ENCODE data around the gene DYNLL2.
A peak's percentile ranks its signal among the peaks of the same experiment; 100 is the strongest.
"Not testable (repeated sequence)": the region's sequence is repeated elsewhere in the genome, so short reads cannot be mapped to it uniquely, and the experiment has no call there.

Gene DYNLL2

DNA sequence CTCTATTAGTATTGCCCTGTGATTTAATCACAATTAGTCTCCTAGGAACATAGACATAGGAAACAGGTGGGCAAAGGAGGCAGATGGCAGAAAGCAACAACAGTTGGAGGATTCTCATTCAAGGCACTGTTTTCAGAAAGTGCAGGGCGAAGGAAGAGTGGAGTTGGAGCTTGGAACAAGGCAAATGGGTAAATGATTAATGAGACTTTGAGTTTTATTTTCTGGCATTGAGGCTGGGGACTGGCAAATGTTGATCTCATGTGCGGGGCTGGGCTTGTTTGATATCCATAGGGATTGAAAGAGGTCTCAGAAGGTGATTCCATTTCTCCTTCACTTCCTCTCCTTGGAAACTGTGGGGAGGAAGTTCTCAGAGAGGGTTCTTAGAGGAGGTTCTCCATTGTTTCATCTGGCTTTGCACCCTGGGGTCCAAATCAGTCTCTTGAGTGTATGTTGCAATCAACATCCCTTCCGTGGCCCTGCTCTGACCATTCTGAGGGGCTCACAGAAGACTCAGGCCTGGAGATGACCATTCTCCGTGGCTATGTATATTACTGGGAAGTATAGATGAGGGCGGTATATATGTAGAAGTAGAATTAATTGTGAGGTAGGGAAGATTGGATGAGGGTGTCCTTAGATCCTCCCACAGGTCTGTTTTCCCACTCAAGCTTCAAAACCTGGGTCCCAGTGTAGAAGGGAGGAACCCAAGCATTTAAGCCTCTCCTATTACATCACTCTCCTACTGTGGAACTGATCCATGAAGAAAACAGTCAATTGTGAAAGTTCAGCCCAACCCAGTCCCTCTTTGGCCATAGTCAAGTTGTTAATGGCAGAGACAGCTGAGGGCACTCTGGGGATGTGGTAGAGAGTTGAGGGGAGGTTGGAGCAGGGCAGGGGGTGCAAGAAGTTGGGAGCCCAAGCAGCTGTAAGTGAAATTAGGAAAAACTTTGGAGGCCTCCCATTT lies 39.7 kb upstream of the DYNLL2 start:
- no peak overlapping the region for H2BK15ac ChIP-seq (ENCODE audit: low read length)
- WGBS, 2 donors (ENCODE audit: extremely low coverage in 2 of 2, insufficient read length in 2 of 2, insufficient replicate concordance in 1 of 2): 100% methylated on average over 1 of the region's 5 CpGs
- H4K91ac ChIP-seq (ENCODE audit: low read depth, low read length, poor library complexity): no peak overlapping the region
- no peak overlapping the region for H3K14ac ChIP-seq (ENCODE audit: low read length)
- no peak overlapping the region for H2AFZ ChIP-seq (ENCODE audit: low read length)
- H3K27ac ChIP-seq (replicated peaks; ENCODE audit: low read length): no peak overlapping the region
- no peak overlapping the region for H2BK5ac ChIP-seq (ENCODE audit: low read length)
- H2BK120ac ChIP-seq (ENCODE audit: low read depth, low read length): no peak overlapping the region
- H3K4me1 ChIP-seq (ENCODE audit: control insufficient read depth in 2 of 2, insufficient read depth in 1 of 2, low read depth in 1 of 2, low read length in 2 of 2): peaks cover 0 to 7% of the 10 kb centered on the region in 2 donors
- H2AK5ac ChIP-seq (ENCODE audit: low read depth, low read length): no peak overlapping the region
- H3K4me3 ChIP-seq (ENCODE audit: low read length in 2 of 2): no peak overlapping the region
- H3K79me1 ChIP-seq (ENCODE audit: low read depth, low read length): no peaks in the 10 kb centered on the region
- no peak overlapping the region for H3K9ac ChIP-seq (ENCODE audit: low read depth, low read length, poor library complexity)
- no peak overlapping the region for H4K8ac ChIP-seq (ENCODE audit: low read depth, low read length)
- no peak overlapping the region for H2BK12ac ChIP-seq (ENCODE audit: low read length)
- peaks cover 0 to 80% (median 0%) of the 10 kb centered on the region in 3 experiments for H3K27me3 ChIP-seq (ENCODE audit: control insufficient read depth in 3 of 3, insufficient read depth in 3 of 3, low read depth in 1 of 3, low read length in 3 of 3)
- no peak overlapping the region for H3K4ac ChIP-seq (ENCODE audit: low read length)
- no peak overlapping the region for H3K4me2 ChIP-seq (ENCODE audit: insufficient read depth, low read length, poor library complexity, severe bottlenecking)
- H3K23ac ChIP-seq (ENCODE audit: low read depth, low read length, poor library complexity): no peak overlapping the region
- no peaks in the 10 kb centered on the region for H3K36me3 ChIP-seq (replicated peaks in 1 of 2; ENCODE audit: control insufficient read depth in 2 of 2, insufficient read depth in 2 of 2, low read length in 2 of 2)
- no peak overlapping the region for H3K18ac ChIP-seq (ENCODE audit: low read length)
- peaks cover 0 to 2% of the 10 kb centered on the region in 2 donors for H3K9me3 ChIP-seq (replicated peaks in 1 of 2; ENCODE audit: control insufficient read depth in 2 of 2, insufficient read depth in 1 of 2, low read depth in 1 of 2, low read length in 2 of 2)
- no peak for DNase-seq (ENCODE audit: low spot score)

DNA sequence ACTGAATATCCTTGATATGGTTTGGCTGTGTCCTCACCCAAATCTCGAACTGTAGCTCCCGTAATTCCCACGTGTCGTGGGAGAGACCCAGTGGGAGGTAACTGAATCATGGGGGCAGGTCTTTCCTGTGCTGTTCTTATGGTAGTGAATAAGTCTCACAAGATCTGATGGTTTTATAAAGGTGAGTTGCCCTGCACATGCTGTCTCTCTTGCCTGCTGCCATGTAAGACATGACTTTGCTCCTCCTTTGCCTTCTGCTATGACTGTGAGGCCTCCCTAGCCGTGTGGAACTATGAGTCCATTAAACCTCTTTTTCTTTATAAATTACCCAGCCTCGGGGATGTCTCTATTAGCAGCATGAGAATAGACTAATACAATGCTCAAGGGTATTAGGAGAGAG lies 39.0 kb upstream of the DYNLL2 start:
- not testable (repeated sequence) for H2BK12ac ChIP-seq (ENCODE audit: low read length); H3K4me3 ChIP-seq (ENCODE audit: low read length in 2 of 2); H3K27ac ChIP-seq (replicated peaks; ENCODE audit: low read length); H3K18ac ChIP-seq (ENCODE audit: low read length); H3K14ac ChIP-seq (ENCODE audit: low read length); H3K9ac ChIP-seq (ENCODE audit: low read depth, low read length, poor library complexity); H3K4me2 ChIP-seq (ENCODE audit: insufficient read depth, low read length, poor library complexity, severe bottlenecking); H2BK5ac ChIP-seq (ENCODE audit: low read length); H4K8ac ChIP-seq (ENCODE audit: low read depth, low read length); H2BK120ac ChIP-seq (ENCODE audit: low read depth, low read length); H3K9me3 ChIP-seq (replicated peaks in 1 of 2; ENCODE audit: control insufficient read depth in 2 of 2, insufficient read depth in 1 of 2, low read depth in 1 of 2, low read length in 2 of 2); DNase-seq (ENCODE audit: low spot score); H4K91ac ChIP-seq (ENCODE audit: low read depth, low read length, poor library complexity); H3K4me1 ChIP-seq (ENCODE audit: control insufficient read depth in 2 of 2, insufficient read depth in 1 of 2, low read depth in 1 of 2, low read length in 2 of 2); H3K79me1 ChIP-seq (ENCODE audit: low read depth, low read length); H2AK5ac ChIP-seq (ENCODE audit: low read depth, low read length); H2BK15ac ChIP-seq (ENCODE audit: low read length); H2AFZ ChIP-seq (ENCODE audit: low read length); H3K4ac ChIP-seq (ENCODE audit: low read length); H3K23ac ChIP-seq (ENCODE audit: low read depth, low read length, poor library complexity); H3K36me3 ChIP-seq (replicated peaks in 1 of 2; ENCODE audit: control insufficient read depth in 2 of 2, insufficient read depth in 2 of 2, low read length in 2 of 2)
- H3K27me3 ChIP-seq (ENCODE audit: control insufficient read depth in 3 of 3, insufficient read depth in 3 of 3, low read depth in 1 of 3, low read length in 3 of 3): peaks cover 0 to 81% (median 0%) of the 10 kb centered on the region in 3 experiments
- WGBS, 2 donors (ENCODE audit: extremely low coverage in 2 of 2, insufficient read length in 2 of 2, insufficient replicate concordance in 1 of 2): no CpG with 5 or more reads among the region's 6 CpGs

DNA sequence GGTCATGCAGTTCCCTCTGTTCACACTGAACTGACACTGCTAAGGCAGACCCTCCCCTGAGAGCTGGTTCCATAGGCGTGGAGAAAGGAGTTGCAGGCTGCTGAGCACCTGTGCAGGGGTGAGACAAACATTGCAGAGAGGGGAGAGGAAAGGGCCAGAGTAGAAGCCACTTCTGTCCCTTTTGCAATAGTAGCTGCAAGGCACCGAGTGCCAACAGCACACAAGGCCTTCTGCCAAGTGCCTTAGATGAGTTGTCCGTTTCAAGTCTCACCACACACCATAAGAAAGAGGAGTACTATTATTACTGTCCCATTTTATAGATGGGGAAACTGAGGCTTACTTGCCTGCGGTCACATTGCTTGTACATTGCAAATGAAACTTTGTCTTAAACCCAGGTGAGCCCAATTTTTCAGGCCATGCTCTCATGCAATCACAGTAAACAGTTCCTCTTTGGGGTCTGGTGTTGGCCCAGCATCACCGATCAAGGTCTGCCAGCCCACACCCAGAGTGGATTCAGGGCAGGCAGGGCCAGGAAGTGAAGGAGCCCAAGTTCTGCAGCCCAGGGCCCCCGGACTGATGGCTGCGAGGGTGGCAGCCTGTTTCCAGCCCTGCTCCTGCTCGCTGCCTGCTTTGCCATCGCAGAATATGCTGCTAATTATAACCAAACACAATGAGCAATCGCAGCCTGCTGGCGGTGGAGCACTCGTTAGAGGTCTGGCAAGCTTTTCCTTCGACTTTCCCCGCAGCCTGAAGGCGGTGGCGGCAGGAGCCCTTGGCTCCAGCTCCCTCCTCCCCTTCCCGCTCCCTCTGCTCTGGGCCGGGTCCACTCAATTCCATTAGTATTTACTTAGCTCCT lies 36.8 kb upstream of the DYNLL2 start:
- Histone ChIP-seq H2BK15ac (ENCODE audit: low read length) (no peak overlapping the region), H3K4me3 (ENCODE audit: low read length in 2 of 2) (no peak overlapping the region)

More for the DNA sequence above, 36.8 kb upstream of the DYNLL2 start:
- Histone ChIP-seq H2BK5ac (ENCODE audit: low read length) (no peak overlapping the region), H3K18ac (ENCODE audit: low read length) (peak overlapping the region; percentile 76), H2AK5ac (ENCODE audit: low read depth, low read length) (no peak overlapping the region), H4K8ac (ENCODE audit: low read depth, low read length) (no peak overlapping the region), H3K79me1 (ENCODE audit: low read depth, low read length) (no peaks in the 10 kb centered on the region), H3K4me2 (ENCODE audit: insufficient read depth, low read length, poor library complexity, severe bottlenecking) (no peak overlapping the region), H3K27me3 (ENCODE audit: control insufficient read depth in 3 of 3, insufficient read depth in 3 of 3, low read depth in 1 of 3, low read length in 3 of 3) (peaks cover 0 to 65% (median 0%) of the 10 kb centered on the region in 3 experiments), H3K23ac (ENCODE audit: low read depth, low read length, poor library complexity) (no peak overlapping the region), H3K14ac (ENCODE audit: low read length) (no peak overlapping the region), H3K4me1 (ENCODE audit: control insufficient read depth in 2 of 2, insufficient read depth in 1 of 2, low read depth in 1 of 2, low read length in 2 of 2) (peaks cover 0 to 10% of the 10 kb centered on the region in 2 donors), H3K27ac (replicated peaks; ENCODE audit: low read length) (no peak overlapping the region), H3K9me3 (replicated peaks in 1 of 2; ENCODE audit: control insufficient read depth in 2 of 2, insufficient read depth in 1 of 2, low read depth in 1 of 2, low read length in 2 of 2) (peaks cover 0 to 2% of the 10 kb centered on the region in 2 donors), H3K4ac (ENCODE audit: low read length) (no peak overlapping the region), H2BK12ac (ENCODE audit: low read length) (peak overlapping the region; percentile 91), H2AFZ (ENCODE audit: low read length) (peak overlapping the region; percentile 33), H2BK120ac (ENCODE audit: low read depth, low read length) (no peak overlapping the region), H3K9ac (ENCODE audit: low read depth, low read length, poor library complexity) (peak overlapping the region; percentile 55), H3K36me3 (replicated peaks in 1 of 2; ENCODE audit: control insufficient read depth in 2 of 2, insufficient read depth in 2 of 2, low read length in 2 of 2) (no peaks in the 10 kb centered on the region), H4K91ac (ENCODE audit: low read depth, low read length, poor library complexity) (no peak overlapping the region)
- DNase-seq (ENCODE audit: low spot score): no peak
- WGBS, 2 donors (ENCODE audit: extremely low coverage in 2 of 2, insufficient read length in 2 of 2, insufficient replicate concordance in 1 of 2): no CpG with 5 or more reads among the region's 18 CpGs
